GM19239 (cell line): ENCODE data around the gene SURF2.
"Not testable (repeated sequence)": the region's sequence is repeated elsewhere in the genome, so short reads cannot be mapped to it uniquely, and the experiment has no call there.

ENCODE experiments used
- DNase-seq: peaks from one replicate; pipeline ENCODE4 v3.0.0; 2011; ENCODE audit warnings: low spot score; ENCODE audit not compliant: insufficient read length
- FAIRE-seq: peaks from 2 replicates; lab custom pipeline; 2011; peaks lifted over from hg19 to GRCh38; lab: Jason Lieb, UNC

SURF2 gene

DNA sequence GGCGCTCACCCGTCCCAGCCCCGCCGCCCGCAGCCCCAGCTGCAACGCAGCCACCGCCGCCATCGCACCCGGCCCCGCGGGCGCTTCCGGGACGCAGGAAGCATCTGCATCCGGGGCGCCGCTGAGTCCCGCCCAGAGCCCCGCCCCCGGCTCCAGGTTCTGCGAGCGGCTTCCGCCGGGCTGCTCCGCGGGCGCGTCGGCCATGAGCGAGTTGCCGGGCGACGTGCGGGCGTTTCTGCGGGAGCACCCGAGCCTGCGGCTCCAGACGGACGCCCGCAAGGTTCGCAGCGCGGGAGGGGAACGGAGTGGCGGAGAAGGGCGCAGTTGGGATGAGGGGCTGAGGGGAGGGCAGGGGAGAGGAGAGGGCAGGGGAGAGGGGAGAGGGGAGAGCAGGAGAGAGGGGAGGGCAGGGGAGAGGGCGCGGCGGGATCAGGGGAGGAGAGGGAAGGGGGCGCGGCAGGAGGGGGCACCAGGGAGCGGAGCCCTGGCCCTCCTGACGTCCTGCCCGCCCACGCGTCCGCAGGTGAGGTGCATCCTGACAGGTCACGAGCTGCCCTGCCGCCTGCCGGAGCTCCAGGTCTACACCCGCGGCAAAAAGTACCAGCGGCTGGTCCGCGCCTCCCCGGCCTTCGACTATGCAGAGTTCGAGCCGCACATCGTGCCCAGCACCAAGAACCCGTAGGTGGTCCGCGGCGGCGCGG is at the start of gene SURF2, which contains the start of gene SURF1:
SURF2 (plus strand) TSS at position 160 of the 701 bp plus-strand sequence; CDS start at position 203, 43 bp downstream.
SURF1 (minus strand) TSS at position 97 of the 701 bp plus-strand sequence; CDS start at position 63, 34 bp downstream.
- peak; percentile 28 for FAIRE-seq

DNA sequence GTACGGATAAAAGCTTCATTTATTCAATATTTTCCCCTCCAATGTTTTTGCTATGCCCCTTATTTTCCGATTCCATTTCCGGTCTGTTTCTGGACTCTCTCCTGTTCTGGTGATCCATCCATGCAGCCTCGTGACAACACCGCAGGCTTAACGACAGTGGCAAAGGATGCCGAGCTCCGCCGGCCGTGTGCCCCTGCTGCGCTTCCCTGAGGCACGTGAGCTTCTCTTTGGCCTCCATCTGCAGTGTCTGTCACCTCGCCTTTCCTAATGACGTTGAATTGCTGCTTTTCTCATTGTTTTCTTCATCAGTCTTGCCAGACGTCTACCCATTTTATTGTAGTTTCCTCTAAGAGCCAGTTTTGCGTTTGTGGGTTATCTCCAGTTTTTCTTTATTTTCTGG is 49.0 kb upstream of the SURF2 start:
- DNase-seq (no peak), FAIRE-seq (no peak)

More for the DNA sequence above, at the start of gene SURF2, which contains the start of gene SURF1:
- peak; percentile 88 for DNase-seq

DNA sequence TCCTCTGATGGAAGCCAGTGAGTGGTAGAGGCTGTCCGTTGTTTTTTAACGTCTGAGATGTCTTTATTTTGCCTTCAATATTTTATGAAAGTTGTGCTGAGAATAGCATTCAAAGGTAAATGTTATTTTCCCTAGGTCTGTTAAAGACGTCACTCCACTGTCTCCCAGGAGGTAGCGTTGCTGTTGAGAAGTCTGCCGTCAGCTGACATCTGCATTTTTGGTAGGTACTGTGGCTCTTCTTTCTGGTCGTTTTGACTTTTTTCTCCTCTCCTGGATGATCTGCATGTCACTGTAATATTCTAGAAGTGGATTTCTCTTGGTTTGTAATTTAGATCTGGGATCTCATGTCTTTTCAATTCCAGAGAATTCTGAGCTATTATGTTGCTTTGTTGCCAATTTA is 46.7 kb upstream of the SURF2 start:
- FAIRE-seq, result no peak

DNA sequence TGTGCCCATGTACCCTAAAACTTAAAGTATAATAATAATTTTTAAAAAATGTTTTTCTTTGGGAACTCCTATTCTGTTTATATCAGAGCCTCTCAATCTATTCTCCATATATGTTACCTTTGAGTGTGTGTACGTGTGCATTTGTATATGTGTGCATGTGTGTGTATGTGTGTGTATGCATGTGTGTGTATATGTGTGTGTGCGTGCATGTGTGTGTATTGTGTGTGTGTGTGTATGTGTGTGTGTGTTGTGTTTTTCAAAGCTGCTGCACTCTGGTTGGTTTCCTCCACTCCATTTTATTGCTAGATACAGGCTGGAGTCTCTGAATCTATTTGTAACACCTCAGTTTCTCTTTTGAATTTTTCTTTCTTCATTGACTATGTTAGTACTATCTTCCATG is 40.4 kb upstream of the SURF2 start:
- FAIRE-seq (no peak), DNase-seq (no peak)

More for the DNA sequence above, 46.7 kb upstream of the SURF2 start:
- DNase-seq, result no peak

DNA sequence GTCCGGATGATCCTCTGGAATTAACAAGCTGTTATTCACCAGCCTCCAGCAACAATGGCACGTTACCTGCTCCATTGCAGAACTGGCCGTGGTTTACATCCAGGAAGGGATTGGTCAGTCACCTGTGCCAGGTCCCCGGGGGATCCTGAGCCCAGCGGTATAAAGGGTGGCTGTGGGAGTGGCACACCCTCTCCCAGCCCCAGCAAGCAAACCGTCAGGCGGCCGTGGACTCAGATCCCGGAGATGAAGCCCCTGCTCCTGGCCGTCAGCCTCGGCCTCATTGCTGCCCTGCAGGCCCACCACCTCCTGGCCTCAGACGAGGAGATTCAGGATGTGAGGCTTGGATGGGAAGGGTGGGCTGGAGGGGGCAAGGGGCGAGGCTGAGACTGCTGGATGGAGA is 38.8 kb upstream of the SURF2 start:
- FAIRE-seq, DNase-seq: not testable (repeated sequence)

DNA sequence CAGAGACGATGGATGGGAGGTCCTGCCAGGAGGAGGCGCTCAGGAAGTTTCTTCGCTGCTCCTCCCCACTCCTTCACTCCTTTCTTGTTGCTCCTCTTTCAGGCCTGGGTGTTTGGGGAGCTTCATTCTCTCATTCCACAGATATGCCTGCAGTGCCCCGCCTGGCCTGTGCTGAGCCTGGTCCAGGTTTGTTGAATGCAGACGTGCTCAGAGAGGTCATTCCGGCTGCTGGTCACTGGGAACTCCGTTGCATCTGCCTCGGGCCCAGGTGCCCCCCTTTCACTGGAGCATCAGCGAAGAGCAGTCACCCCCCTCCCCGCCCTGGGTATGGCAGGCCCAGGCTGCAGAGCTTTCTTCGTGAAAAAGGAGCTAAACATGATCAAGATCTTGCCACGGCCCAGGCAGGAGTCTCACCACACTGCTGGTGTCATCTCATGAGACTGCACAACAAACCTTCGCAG is 35.9 kb upstream of the SURF2 start:
- FAIRE-seq, result no peak
- no peak for DNase-seq

DNA sequence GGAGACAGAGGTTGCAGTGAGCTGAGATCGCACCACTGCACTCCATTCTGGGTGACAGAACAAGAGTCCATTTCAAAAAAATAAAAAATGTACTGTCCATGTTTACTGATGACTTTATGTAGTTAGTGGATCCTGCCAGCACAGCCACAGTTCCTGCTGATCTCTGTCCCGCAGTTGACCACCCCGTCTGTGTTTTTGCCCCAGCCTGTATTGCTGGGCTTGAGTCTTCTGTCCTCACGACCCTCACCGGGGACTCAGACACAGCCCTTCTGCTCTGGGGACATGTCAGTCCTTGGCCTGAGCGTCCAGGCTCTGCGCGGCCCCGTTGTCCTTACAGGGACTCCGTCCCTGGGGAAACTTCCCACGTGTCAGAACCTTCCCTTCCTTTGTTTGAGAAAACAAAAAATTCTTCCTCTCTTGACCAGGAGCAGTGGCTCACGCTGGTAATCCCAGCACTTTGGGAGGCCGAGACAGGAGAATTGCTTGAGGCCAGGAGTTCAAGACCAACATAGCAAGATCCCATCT is 34.9 kb upstream of the SURF2 start:
- DNase-seq, result no peak
- no peak for FAIRE-seq

DNA sequence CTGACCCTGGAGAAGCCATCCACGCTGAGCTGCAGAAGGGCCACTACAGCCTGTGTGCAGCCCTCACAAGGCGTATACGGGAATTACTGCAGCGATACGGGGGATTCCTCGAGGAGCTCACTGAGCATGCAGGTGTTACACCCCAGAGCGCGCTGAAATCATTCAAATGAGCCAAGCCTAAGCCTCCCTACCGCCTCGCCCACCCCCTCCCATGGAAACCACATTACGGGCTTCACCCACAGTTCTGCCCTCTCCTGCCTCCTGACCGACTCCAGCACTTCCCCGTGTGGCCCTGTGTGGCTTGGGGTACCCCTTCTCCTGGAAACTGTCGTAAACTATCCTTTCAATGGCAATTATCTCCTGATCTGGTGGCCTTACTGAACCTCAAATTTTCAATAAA is 33.6 kb upstream of the SURF2 start:
- FAIRE-seq, result no peak
- no peak for DNase-seq

DNA sequence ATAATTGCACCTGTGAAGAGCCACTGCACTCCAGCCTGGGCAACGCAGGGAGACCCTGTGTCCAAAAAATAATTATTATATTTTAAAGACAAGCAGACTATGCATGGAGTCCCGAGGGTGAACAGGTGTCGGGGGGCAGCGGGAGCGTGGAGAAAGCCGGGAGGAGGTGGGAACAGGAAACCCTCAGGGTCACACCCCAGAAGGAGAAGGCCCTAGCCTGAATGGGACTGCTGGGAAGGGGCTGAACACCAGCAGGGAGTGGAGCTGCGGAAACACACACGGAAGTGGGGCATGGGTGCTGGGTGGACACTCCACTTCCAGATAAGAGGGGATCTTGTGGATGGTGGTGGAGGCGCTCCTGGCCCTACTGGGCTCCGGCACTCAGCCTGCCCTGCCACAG is 33.1 kb upstream of the SURF2 start:
- DNase-seq (no peak), FAIRE-seq (no peak)

DNA sequence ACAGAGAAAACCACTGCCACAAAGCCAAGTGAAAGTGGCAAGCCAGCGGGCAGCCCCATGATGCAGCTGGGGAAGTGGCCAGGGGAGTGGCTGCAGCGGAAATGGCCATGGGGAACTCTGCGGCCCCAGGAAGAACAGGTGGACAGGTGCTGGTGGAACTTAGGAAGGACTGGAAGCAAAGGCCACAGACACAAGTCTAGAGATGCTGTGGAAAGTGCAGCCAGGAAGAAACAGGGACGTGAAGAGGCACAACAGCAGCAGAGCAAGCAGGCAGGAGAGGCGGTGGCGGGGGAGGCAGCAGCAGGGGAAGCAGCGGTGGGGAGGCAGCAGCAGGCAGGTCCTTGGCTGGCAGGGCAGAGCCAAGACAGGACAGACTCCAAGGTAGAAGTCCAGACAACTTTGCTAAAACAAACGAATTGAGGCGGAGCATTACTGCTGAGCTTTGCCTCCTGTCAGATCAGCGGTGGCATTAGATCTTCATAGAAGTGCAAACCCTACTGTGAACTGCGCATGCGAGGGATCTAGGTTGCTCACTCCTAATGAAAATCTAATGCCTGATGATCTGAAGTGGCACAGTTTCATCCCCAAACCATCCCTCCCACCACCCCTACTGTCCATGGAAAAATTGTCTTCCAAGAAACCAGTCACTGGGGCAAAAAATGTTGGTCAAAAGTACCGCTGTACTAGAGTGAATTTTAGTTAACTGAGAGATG is 32.2 kb upstream of the SURF2 start:
- DNase-seq (no peak), FAIRE-seq (no peak)

DNA sequence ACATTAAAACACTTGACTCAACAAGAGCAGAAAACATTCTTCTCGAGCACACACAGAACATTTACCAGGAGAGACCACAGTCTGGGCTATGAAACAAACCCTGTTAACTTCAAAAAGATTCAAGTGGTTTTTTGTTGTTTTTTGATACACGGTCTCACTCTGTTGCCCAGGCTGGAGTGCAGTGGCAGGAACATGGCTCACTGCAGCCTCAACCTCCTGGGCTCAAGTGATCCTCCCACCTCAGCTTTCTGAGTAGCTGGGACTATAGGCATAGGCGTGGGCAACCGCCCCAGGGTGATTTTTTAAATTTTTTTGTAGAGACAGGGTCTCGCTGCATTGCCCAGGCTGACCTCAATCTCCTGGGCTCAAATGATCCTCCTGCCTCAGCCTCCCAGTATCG is 29.3 kb upstream of the SURF2 start:
- DNase-seq, FAIRE-seq: not testable (repeated sequence)

DNA sequence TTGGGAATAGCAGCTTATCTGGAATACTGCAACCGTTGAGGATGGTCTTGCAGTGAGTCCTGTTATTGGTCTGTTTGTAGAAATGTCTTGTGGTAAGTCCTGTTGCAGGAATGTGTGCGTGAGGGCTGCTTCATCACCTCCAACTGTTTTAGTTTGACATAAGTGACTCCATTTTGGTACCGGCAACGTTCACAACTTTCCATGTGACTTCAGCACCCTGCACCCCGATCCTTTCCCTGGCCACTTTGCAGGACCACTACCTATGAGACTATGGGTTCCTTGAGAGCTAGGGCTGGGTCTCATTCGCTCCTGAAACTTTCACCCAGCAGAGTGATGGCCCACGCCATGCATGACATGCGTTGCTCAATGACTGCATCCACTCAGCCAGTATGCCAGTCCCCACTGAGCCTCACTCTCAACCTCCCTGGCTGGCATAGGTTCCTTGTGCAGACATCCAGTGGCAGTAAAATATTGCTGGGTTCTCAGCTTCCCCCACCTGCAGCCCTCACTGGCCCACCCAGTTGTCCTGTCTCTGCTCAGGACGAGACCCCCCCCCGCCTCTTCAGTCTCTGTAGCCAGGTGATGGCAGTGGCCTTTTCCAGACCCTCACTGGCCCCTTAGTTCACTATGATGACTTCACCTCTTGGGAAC is 28.4 kb upstream of the SURF2 start:
- no peak for FAIRE-seq
- DNase-seq, result no peak

DNA sequence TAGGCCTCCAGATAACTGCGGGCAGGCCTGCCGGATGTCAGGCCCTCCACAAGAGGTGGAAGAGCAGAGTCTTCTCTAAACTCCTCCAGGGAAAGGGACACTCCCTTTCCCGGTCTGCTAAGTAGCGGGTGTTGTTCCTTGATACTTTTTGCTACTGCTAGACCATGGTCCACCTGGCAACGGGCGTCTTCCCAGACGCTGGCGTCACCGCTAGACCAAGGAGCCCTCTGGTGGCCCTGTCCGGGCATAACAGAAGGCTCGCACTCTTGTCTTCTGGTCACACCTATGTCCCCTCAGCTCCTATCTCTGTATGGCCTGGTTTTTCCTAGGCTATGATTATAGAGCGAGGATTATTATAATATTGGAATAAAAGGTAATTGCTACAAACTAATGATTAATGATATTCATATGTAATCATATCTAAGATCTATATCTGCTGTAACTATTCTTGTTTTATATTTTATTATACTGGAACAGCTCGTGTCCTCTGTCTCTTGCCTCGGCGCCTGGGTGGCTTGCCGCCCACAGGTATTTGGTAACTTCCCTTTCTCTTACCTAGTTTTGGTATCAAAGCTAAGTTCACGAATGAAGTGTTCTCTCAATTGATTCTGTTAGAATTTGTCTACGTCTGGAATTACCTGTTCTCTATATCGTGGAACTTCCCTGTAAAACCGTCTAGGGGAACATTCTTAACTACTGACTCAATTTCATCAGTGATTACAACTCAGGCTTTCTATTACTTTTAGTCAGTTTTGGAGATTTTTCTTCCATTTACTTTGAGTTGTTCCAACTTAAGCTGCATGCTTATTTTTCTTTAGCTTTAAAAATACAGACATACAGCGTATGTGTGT is 26.8 kb upstream of the SURF2 start:
- FAIRE-seq, DNase-seq: not testable (repeated sequence)

DNA sequence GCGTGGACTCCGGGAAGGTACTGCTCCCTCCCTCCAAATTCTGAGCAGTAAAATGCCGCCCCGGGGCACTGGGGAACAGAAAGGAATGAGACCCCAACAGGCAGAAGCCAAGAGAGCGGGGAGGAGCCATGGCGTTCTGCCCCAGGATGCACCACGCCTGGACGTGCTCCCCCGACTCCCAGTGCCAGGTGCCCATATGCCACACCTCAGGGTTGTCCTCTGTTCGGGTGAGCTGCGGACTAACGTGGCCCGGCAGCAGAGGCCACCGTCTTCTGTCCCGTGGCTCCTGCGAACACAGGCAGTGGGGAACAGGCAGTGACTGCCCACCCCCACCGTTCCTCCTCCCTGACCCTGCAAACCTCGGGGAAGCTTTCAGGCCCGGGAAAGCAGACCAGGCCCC is 25.1 kb upstream of the SURF2 start:
- FAIRE-seq, result no peak
- DNase-seq, result no peak

DNA sequence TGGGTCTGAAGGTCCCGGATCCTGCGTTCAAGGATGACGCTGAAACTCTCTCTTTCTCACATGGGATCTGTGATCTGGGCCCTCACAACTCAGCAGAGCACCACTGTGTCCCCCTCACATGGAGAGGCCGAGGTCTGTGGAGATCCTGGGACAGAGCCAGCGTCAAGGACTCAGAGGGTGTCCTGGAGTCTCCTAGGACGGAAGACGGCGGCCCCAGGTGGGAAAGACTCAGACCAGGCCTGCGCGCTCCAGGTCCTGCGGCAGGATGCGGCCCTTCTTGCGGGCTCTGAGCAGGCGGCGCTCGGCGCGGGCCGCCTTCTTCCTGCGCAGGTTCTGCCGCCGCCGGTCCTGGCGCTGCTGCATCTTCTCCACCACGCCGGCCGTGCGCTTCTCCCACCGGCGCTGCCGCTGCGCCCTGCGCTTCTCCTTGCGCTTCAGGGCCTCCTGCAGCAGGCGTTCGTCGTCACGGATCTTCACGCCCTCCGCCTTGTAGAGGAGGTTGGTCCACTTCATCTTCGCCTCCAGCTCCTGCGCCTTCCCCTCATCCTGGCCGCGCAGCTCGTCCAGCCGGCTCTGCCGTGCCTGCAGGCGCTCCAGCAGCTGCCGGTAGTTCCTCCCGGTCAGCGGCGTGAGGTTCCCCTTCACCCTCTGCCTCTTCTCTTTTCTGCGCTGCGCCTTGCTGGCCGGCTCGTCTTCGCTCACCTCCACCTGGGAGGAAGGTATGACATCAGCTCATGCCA is 24.5 kb upstream of the SURF2 start:
- no peak for FAIRE-seq

DNA sequence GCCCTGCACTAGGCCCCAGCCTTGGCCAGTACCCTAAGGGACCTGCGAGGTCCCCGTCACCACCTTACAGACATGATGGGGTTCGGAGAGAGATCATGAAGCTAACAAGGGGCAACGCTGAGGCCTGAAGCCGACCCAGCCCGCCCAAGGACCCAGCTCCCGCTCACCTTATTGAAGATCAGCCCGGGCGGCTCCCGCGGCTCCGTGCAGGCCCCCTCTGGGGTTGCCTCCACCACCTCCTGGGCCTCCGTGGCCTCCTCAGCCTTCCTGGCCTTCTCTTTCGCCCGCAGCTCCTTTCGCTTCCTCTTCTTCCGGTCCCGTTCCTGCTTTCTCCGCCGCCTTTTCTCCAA is 24.0 kb upstream of the SURF2 start:
- DNase-seq (no peak), FAIRE-seq (no peak)

More for the DNA sequence above, 24.5 kb upstream of the SURF2 start:
- no peak for DNase-seq

DNA sequence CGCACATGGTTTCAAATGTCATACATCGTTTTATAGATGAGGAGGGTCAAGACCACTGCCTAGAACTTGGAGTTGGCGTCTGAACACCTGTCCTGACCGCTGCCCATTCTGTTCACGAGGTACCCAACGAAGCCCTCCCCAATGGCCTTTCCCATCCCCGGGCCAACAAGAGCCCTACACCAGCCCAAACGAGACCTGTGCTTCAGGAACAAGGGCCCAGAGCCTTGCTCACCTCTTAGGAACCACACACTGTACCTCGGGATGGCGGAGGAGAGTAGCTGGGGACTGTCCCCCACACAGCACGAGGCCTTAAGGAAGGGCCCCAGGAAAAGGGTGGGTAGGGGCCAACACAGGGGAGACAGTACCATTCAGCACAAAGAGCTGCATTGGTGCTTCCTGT is 23.3 kb upstream of the SURF2 start:
- DNase-seq, result no peak

DNA sequence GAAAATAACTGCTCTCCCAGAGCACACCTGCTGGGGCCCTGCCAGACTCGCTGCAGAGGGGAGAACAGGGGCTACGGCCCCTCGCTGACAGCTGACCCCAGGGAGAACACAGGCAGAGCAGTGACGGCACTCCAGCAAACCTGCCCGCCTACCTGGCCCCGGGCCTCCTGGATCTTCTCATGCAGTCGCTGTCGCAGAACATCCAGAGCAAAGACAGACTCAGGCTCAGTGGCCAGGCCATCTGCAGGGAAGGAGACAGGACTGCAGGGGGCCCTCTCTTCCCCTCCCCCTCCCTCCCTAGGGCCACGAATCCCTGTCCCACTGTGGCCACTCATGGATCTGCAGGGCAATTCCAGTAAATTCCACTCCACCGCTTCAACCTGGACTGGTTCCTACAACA is 22.8 kb upstream of the SURF2 start:
- FAIRE-seq, result no peak

More for the DNA sequence above, 23.3 kb upstream of the SURF2 start:
- FAIRE-seq, result no peak

DNA sequence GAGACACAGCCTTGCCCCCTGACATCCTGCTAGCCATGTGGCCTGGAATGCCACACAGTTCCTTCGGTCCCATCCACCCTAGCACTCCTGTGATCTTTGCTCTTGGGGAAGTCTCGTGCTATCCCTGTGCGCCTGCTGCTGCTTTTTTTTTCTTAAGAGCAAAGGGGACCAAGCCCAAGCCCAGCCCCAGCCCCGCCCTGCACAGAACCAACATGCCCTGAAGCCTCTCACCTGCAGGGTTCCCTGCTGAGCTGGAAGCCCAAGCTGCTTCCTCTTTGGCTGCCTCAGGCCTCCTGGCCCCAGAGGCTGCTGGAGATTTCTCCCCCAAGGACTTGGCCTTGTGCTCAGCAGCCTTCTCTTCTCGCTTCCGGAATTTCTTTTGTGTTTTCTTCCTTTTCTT is 22.2 kb upstream of the SURF2 start:
- FAIRE-seq (no peak), DNase-seq (no peak)

More for the DNA sequence above, 22.8 kb upstream of the SURF2 start:
- no peak for DNase-seq
